Measurements from ENCODE around the gene NUDT19. TPM values are rescaled to one million over a fixed set of nuclear protein-coding genes. Genes with fewer than 3 reads are reported as not detected.

NUDT19 gene
- total RNA-seq, 1 donor from 2014 or later, result 6.8 TPM

GRCh38 chr19:32677657-32678056 lies 14.0 kb upstream of the NUDT19 start:
- Mint-ChIP-seq H3K9me3 (ENCODE audit: unreplicated experiment) (no peaks in the 10 kb centered on the region), H3K27ac (ENCODE audit: unreplicated experiment) (no peak overlapping the region), H3K36me3 (ENCODE audit: unreplicated experiment) (no peaks in the 10 kb centered on the region), H3K4me1 (ENCODE audit: unreplicated experiment) (peaks cover 17% of the 10 kb centered on the region), H3K4me3 (ENCODE audit: unreplicated experiment) (no peak overlapping the region), H3K27me3 (ENCODE audit: unreplicated experiment) (peaks cover 23% of the 10 kb centered on the region)
- DNase-seq (ENCODE audit: extremely low spot score, unreplicated experiment), result no peak
- TF ChIP-seq CTCF (IDR thresholded peaks at IDR 0.05), result no peak

- DNase-seq (ENCODE audit: extremely low spot score, unreplicated experiment), result no peak
- no peak overlapping the region for H3K27ac Mint-ChIP-seq (ENCODE audit: unreplicated experiment)
- H3K27me3 Mint-ChIP-seq (ENCODE audit: unreplicated experiment), result peaks cover 23% of the 10 kb centered on the region
- no peaks in the 10 kb centered on the region for H3K36me3 Mint-ChIP-seq (ENCODE audit: unreplicated experiment)
- no peaks in the 10 kb centered on the region for H3K9me3 Mint-ChIP-seq (ENCODE audit: unreplicated experiment)
- peaks cover 5% of the 10 kb centered on the region for H3K4me1 Mint-ChIP-seq (ENCODE audit: unreplicated experiment)
- TF ChIP-seq CTCF (IDR thresholded peaks at IDR 0.05), result no peak
- H3K4me3 Mint-ChIP-seq (ENCODE audit: unreplicated experiment), result no peak overlapping the region
Observed at GRCh38 chr19:32680986-32681385, 10.6 kb upstream of the NUDT19 start.

GRCh38 chr19:32682317-32682716 lies 9.3 kb upstream of the NUDT19 start:
- Mint-ChIP-seq H3K4me1 (ENCODE audit: unreplicated experiment) (peaks cover 2% of the 10 kb centered on the region), H3K4me3 (ENCODE audit: unreplicated experiment) (no peak overlapping the region), H3K27ac (ENCODE audit: unreplicated experiment) (no peak overlapping the region), H3K9me3 (ENCODE audit: unreplicated experiment) (no peaks in the 10 kb centered on the region), H3K27me3 (ENCODE audit: unreplicated experiment) (peaks cover 18% of the 10 kb centered on the region), H3K36me3 (ENCODE audit: unreplicated experiment) (no peaks in the 10 kb centered on the region)
- TF ChIP-seq CTCF (IDR thresholded peaks at IDR 0.05), result no peak
- DNase-seq (ENCODE audit: extremely low spot score, unreplicated experiment), result no peak

- Mint-ChIP-seq H3K36me3 (ENCODE audit: unreplicated experiment) (no peaks in the 10 kb centered on the region), H3K9me3 (ENCODE audit: unreplicated experiment) (no peaks in the 10 kb centered on the region), H3K4me1 (ENCODE audit: unreplicated experiment) (peaks cover 7% of the 10 kb centered on the region), H3K4me3 (ENCODE audit: unreplicated experiment) (no peak overlapping the region), H3K27me3 (ENCODE audit: unreplicated experiment) (peaks cover 3% of the 10 kb centered on the region), H3K27ac (ENCODE audit: unreplicated experiment) (no peak overlapping the region)
- TF ChIP-seq CTCF (IDR thresholded peaks at IDR 0.05), result no peak
- DNase-seq (ENCODE audit: extremely low spot score, unreplicated experiment), result no peak
Observed at GRCh38 chr19:32686847-32687475, 4.7 kb upstream of the NUDT19 start.

GRCh38 chr19:32687681-32688080 lies 3.9 kb upstream of the NUDT19 start:
- H3K9me3 Mint-ChIP-seq (ENCODE audit: unreplicated experiment), result no peaks in the 10 kb centered on the region
- H3K4me1 Mint-ChIP-seq (ENCODE audit: unreplicated experiment), result peaks cover 8% of the 10 kb centered on the region
- H3K27ac Mint-ChIP-seq (ENCODE audit: unreplicated experiment), result no peak overlapping the region
- TF ChIP-seq CTCF (IDR thresholded peaks at IDR 0.05), result no peak
- no peak for DNase-seq (ENCODE audit: extremely low spot score, unreplicated experiment)
- no peaks in the 10 kb centered on the region for H3K27me3 Mint-ChIP-seq (ENCODE audit: unreplicated experiment)
- H3K4me3 Mint-ChIP-seq (ENCODE audit: unreplicated experiment), result no peak overlapping the region
- H3K36me3 Mint-ChIP-seq (ENCODE audit: unreplicated experiment), result no peaks in the 10 kb centered on the region
